ENCODE data around the gene GPR62. TPM values are rescaled to one million over a fixed set of nuclear protein-coding genes. Genes with fewer than 3 reads are reported as not detected.
"Not testable (repeated sequence)": the region's sequence is repeated elsewhere in the genome, so short reads cannot be mapped to it uniquely, and the experiment has no call there.

Gene GPR62
- polyA plus RNA-seq (ENCODE audit: insufficient read length in 3 of 3), result under 1 TPM; 0.64 to 0.77 (median 0.74) TPM
- long read RNA-seq, donor 1, transcript GPR62-201 (1 exons, 2,191 nt), result major isoform, 73 of 78 reads
- long read RNA-seq, donor 1, partial matches to known transcripts, result 5 of 78 reads
- long read RNA-seq, donor 1, other reads (novel, unspliced or antisense), result 0 of 78 reads
- long read RNA-seq, donor 2, transcript GPR62-201 (1 exons, 2,191 nt), result major isoform, 78 of 78 reads
- long read RNA-seq, donor 2, partial matches to known transcripts, result 0 of 78 reads
- long read RNA-seq, donor 2, other reads (novel, unspliced or antisense), result 0 of 78 reads
- long read RNA-seq, donor 3, transcript GPR62-201 (1 exons, 2,191 nt), result major isoform, 76 of 81 reads
- long read RNA-seq, donor 3, partial matches to known transcripts, result 0 of 81 reads
- long read RNA-seq, donor 3, other reads (novel, unspliced or antisense), result 5 of 81 reads
- long read RNA-seq, donor 4, transcript GPR62-201 (1 exons, 2,191 nt), result major isoform, 88 of 105 reads
- long read RNA-seq, donor 4, partial matches to known transcripts, result 11 of 105 reads
- long read RNA-seq, donor 4, other reads (novel, unspliced or antisense), result 6 of 105 reads
- long read RNA-seq, donor 5, transcript GPR62-201 (1 exons, 2,191 nt), result major isoform, 19 of 19 reads
- long read RNA-seq, donor 5, partial matches to known transcripts, result 0 of 19 reads
- long read RNA-seq, donor 5, other reads (novel, unspliced or antisense), result 0 of 19 reads
- long read RNA-seq, donor 6, transcript GPR62-201 (1 exons, 2,191 nt), result major isoform, 63 of 63 reads
- long read RNA-seq, donor 6, partial matches to known transcripts, result 0 of 63 reads
- long read RNA-seq, donor 6, other reads (novel, unspliced or antisense), result 0 of 63 reads
- long read RNA-seq, donor 7, transcript GPR62-201 (1 exons, 2,191 nt), result major isoform, 68 of 68 reads
- long read RNA-seq, donor 7, partial matches to known transcripts, result 0 of 68 reads
- long read RNA-seq, donor 7, other reads (novel, unspliced or antisense), result 0 of 68 reads
- long read RNA-seq, donor 8, transcript GPR62-201 (1 exons, 2,191 nt), result major isoform, 40 of 40 reads
- long read RNA-seq, donor 8, partial matches to known transcripts, result 0 of 40 reads
- long read RNA-seq, donor 8, other reads (novel, unspliced or antisense), result 0 of 40 reads
- long read RNA-seq, donor 9, transcript GPR62-201 (1 exons, 2,191 nt), result major isoform, 97 of 109 reads
- long read RNA-seq, donor 9, partial matches to known transcripts, result 5 of 109 reads
- long read RNA-seq, donor 9, other reads (novel, unspliced or antisense), result 7 of 109 reads
- long read RNA-seq, donor 10, transcript GPR62-201 (1 exons, 2,191 nt), result major isoform, 95 of 108 reads
- long read RNA-seq, donor 10, partial matches to known transcripts, result 8 of 108 reads
- long read RNA-seq, donor 10, other reads (novel, unspliced or antisense), result 5 of 108 reads
- long read RNA-seq, donor 11, transcript GPR62-201 (1 exons, 2,191 nt), result major isoform, 33 of 33 reads
- long read RNA-seq, donor 11, partial matches to known transcripts, result 0 of 33 reads
- long read RNA-seq, donor 11, other reads (novel, unspliced or antisense), result 0 of 33 reads
- long read RNA-seq, donor 12, transcript GPR62-201 (1 exons, 2,191 nt), result major isoform, 106 of 121 reads
- long read RNA-seq, donor 12, partial matches to known transcripts, result 7 of 121 reads
- long read RNA-seq, donor 12, other reads (novel, unspliced or antisense), result 8 of 121 reads
- long read RNA-seq, donor 13, transcript GPR62-201 (1 exons, 2,191 nt), result major isoform, 67 of 67 reads
- long read RNA-seq, donor 13, partial matches to known transcripts, result 0 of 67 reads
- long read RNA-seq, donor 13, other reads (novel, unspliced or antisense), result 0 of 67 reads
- long read RNA-seq, donor 14, result 0 reads
- long read RNA-seq, donor 15, transcript GPR62-201 (1 exons, 2,191 nt), result major isoform, 104 of 117 reads
- long read RNA-seq, donor 15, partial matches to known transcripts, result 13 of 117 reads
- long read RNA-seq, donor 15, other reads (novel, unspliced or antisense), result 0 of 117 reads
- long read RNA-seq, donor 16, transcript GPR62-201 (1 exons, 2,191 nt), result major isoform, 90 of 90 reads
- long read RNA-seq, donor 16, partial matches to known transcripts, result 0 of 90 reads
- long read RNA-seq, donor 16, other reads (novel, unspliced or antisense), result 0 of 90 reads

- DNase-seq, result no peak
Observed at GRCh38 chr3:51955175-51955892, at the start of gene GPR62. Gene GPR62, plus strand, starts transcription at chr3:51955381. Its CDS starts 272 bp downstream, at chr3:51955653.

- no peak for DNase-seq
Observed at GRCh38 chr3:51908026-51908425, 47.2 kb upstream of the GPR62 start.

- DNase-seq, result no peak
Observed at GRCh38 chr3:51916418-51916817, 38.8 kb upstream of the GPR62 start.

- no peak for DNase-seq
Observed at GRCh38 chr3:51921081-51921578, 34.1 kb upstream of the GPR62 start.

GRCh38 chr3:51927061-51927977 lies 27.9 kb upstream of the GPR62 start:
- DNase-seq, result no peak

- no peak for DNase-seq
Observed at GRCh38 chr3:51928438-51928837, 26.7 kb upstream of the GPR62 start.

- not testable (repeated sequence) for DNase-seq
Observed at GRCh38 chr3:51928981-51929380, 26.2 kb upstream of the GPR62 start.

- DNase-seq, result peak; percentile 9
Observed at GRCh38 chr3:51929420-51930003, 25.7 kb upstream of the GPR62 start.

- DNase-seq, result no peak
Observed at GRCh38 chr3:51930439-51930838, 24.7 kb upstream of the GPR62 start.

- no peak for DNase-seq
Observed at GRCh38 chr3:51931756-51932155, 23.4 kb upstream of the GPR62 start.

GRCh38 chr3:51932471-51933370 lies 22.5 kb upstream of the GPR62 start:
- DNase-seq, result no peak

GRCh38 chr3:51933471-51934138 lies 21.6 kb upstream of the GPR62 start:
- DNase-seq, result no peak

- DNase-seq, result no peak
Observed at GRCh38 chr3:51934139-51934850, 20.9 kb upstream of the GPR62 start.

GRCh38 chr3:51934991-51935885 lies 19.9 kb upstream of the GPR62 start:
- no peak for DNase-seq
